GM10266 (cell line): ENCODE data around the gene APPBP2.

ENCODE experiments used
- DNase-seq: peaks from one replicate; pipeline ENCODE4 v3.0.0; 2012; ENCODE audit errors: extremely low spot score
- TF ChIP-seq, protein P1 (sequence below): IDR thresholded peaks from 2 replicates; pipeline ENCODE4 v1.5.1; 2012; ENCODE audit warnings: mild to moderate bottlenecking, low read depth; ENCODE audit not compliant: control insufficient read depth, insufficient read depth; ENCODE audit errors: missing control alignments

APPBP2 gene

DNA sequence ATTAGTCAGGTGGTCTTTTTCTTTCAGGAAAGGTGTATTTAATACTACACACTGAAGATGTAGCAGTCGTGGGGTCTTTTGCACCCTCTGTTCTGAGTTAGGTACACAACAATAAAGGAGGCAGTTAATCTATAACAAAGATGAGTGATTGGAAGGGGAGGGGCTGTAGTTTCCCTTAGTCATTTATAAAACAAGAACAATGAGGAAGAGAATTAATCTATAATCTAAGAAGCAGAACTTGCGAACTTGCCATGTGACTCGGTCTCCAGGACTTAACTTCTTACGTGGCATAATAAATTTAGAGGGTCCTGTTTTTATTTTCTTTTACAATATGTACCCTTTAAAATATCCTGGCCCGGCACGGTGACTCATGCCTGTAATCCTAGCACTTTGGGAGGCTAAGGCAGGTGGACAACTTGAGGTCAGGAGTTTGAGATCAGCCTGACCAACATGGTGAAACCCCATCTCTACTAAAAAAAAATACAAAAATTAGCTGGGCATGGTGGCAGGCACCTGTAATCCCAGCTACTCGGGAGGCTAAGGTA lies 8.6 kb upstream of the APPBP2 start:
- no peak for DNase-seq
- TF ChIP-seq, protein P1, sequence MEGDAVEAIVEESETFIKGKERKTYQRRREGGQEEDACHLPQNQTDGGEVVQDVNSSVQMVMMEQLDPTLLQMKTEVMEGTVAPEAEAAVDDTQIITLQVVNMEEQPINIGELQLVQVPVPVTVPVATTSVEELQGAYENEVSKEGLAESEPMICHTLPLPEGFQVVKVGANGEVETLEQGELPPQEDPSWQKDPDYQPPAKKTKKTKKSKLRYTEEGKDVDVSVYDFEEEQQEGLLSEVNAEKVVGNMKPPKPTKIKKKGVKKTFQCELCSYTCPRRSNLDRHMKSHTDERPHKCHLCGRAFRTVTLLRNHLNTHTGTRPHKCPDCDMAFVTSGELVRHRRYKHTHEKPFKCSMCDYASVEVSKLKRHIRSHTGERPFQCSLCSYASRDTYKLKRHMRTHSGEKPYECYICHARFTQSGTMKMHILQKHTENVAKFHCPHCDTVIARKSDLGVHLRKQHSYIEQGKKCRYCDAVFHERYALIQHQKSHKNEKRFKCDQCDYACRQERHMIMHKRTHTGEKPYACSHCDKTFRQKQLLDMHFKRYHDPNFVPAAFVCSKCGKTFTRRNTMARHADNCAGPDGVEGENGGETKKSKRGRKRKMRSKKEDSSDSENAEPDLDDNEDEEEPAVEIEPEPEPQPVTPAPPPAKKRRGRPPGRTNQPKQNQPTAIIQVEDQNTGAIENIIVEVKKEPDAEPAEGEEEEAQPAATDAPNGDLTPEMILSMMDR, result no peak

DNA sequence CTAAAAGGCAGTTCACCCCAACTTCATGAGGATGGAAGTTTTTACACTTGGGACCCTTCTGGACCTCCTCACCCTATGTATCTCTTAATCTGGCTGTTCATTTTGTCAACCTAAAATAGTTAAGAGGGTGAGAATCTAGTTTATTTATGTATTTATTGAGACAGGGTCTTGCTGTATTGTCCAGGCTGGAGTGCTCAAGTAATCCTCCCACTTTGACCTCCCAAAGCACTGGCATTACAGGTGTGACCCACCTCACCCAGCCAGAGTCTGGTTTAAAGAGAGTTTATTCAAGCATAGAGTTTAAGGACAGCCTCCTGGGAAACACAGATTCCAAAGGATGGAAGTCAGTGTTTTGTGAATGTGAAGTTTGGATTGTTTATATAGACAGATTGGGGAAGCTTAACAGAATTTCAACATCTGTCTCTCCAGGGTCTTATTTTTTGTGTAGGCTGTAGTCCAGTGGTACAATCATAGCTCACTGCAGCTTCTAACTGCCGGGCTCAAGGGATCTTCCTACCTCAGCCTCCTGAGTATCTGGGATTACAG lies 8.0 kb upstream of the APPBP2 start:
- TF ChIP-seq, protein P1, result no peak
- DNase-seq, result no peak

DNA sequence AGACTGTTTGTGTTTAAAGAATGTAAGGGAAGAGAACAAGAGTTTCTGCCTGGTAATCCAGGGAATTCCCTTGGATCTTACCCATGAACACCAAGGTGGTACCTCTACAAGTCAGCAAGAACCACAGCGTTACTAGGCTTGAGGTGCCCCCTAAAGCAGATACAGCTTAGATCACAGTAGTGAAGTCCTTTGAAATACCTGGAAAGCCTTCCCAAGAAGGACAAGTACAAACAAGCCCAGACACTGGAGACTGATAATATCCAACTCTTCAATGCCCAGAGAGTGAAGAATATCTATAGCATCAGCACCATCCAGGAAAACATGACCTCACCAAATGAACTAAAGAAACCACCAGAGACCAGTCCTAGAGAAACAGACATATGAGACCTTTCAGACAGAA lies 3.8 kb upstream of the APPBP2 start:
- TF ChIP-seq, protein P1, result no peak
- DNase-seq, result no peak

DNA sequence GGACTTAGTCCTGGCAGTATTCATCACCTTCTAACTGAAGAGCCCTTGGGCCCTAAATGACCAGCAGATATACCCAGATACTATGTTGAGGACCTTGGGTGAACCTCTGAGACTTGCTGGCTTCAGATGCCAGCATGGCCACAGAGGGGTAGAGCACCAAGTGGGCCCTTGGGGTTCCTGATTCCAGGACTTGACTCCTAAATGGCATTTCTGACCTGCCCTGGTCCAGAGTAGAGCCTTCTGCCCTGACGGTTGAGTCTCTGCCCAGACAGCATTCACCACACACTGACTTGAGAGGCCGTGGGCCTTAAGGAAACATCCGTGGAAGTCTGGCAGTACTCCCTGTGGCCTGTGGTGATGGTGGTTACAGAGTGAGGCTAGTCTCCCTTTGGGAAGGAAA lies 2.8 kb upstream of the APPBP2 start:
- DNase-seq, result no peak
- TF ChIP-seq, protein P1, result no peak

DNA sequence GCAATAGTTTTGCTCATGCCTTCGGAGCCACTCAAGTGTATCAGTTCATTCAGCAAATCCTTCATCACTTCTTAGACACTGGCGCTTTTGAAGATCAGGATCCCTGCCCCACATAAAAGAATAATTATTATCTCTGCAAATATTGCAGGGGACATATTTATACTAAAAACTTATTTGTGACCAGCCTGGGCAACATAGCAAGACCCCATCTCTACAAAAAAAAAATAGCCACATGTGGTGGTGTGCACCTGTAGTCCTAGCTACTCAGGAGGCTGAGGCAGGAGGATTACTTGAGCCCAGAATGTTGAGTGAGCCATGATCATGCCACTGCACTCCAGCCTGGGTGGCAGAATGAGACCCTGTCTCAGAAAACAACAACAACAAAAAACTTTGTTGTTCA lies 1.7 kb upstream of the APPBP2 start:
- TF ChIP-seq, protein P1, result no peak
- DNase-seq, result no peak

DNA sequence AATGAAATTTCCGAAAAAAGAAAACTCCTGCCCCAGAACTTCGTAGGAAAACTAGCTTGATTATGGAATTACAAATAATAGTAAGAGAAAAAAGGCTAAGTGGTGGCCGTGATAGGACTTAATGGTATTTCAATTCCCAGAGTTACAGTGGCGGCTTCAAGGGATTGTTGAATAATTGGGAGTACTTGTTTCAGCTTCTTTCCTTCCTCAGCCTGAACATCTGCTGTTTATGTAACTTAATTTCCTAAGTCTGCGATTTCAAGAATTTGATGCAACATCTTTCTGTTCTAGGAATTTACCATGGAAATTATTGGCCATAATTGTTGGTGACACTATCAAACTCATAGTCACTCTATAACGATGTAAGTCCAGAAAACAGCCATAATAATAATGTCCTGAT lies 684 bp upstream of the APPBP2 start:
- no peak for DNase-seq
- TF ChIP-seq, protein P1, result no peak

DNA sequence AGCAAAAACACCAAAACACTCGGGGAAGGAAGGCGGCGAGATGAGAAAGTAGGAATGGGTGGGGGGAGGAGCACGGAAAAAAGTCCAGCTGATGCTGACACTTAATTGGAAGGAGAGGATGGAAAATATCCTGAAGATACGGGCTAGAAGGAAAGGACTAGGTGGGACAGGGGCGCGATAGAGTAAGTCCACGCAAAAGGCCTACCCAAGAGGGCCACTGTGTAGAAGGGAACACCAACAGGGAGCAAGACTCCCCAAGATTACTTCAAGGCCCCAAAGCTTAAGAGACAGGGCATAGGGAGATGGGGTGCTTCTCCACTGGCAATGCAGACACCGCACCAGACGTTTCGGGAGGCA lies 736 bp downstream of the APPBP2 start:
- TF ChIP-seq, protein P1, result no peak
- peak; percentile 12 for DNase-seq
